Measurements from ENCODE around the gene PARS2.
A peak's percentile ranks its signal among the peaks of the same experiment; 100 is the strongest.

Gene PARS2

DNA sequence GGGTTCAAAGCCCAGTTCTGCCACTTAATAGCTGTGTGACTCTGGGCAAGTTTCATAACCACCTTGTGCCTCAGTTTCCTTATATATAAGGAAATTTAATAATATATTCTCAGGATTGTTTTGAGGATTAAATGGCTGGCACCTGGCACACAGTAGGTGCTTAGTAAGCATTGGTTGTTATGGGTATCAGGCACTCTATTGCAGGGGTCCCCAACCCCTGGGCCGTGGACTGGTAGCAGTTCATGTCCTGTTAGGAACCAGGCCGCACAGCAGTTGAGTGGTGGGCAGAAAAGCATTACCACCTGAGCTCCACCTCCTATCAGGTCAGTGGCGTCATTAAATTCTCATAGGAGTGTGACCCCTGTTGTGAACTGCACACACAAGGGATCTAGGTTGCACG, 18.5 kb downstream of the PARS2 start:
- no peak for TF ChIP-seq ZNF274 (IDR thresholded peaks at IDR 0.05; ENCODE audit: low read depth, low read length)
- no peak overlapping the region for H3K4me3 ChIP-seq (ENCODE audit: low read length)

DNA sequence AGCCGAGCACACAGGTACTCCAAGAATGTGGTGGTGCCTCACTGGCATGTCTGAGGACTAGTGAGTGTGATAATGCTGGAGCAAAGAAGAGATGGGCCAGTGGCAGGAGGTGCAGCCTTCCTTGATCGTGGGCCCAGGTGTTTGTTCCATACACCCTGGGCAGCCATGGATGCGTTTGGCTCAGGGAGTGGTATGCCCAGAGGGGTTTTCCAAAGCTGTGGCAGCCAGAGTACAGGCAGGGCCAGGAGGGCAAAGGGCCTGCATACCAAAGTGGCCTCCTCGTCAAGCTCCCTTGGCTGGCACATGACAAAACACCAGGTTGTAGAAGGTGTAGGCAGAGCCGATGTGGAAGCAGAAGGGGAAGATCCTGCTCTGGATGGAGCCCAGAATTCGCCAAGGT, 19.0 kb downstream of the PARS2 start:
- H3K4me3 ChIP-seq (ENCODE audit: low read length), result no peak overlapping the region
- TF ChIP-seq ZNF274 (IDR thresholded peaks at IDR 0.05; ENCODE audit: low read depth, low read length), result no peak

DNA sequence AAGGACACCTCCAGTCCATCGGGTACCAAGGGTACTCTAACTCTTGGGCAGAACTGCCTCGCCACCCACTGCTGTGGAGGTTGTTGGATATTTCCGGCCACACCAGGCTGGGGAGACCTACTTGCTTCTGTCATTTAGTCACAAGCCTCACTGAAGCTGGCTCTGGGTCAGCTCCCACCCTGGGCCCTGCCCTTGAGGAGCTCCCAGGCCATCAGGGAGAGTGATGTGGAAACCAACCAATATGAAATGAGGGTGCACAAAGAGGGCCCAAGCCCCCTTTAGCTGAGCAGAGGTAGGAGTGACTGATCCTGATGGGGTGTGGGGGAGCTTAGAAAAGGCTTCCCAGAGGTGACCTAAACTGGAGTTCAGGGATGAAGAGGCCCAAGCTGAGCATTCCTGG, 19.6 kb downstream of the PARS2 start:
- no peak overlapping the region for H3K4me3 ChIP-seq (ENCODE audit: low read length)
- TF ChIP-seq ZNF274 (IDR thresholded peaks at IDR 0.05; ENCODE audit: low read depth, low read length), result no peak

DNA sequence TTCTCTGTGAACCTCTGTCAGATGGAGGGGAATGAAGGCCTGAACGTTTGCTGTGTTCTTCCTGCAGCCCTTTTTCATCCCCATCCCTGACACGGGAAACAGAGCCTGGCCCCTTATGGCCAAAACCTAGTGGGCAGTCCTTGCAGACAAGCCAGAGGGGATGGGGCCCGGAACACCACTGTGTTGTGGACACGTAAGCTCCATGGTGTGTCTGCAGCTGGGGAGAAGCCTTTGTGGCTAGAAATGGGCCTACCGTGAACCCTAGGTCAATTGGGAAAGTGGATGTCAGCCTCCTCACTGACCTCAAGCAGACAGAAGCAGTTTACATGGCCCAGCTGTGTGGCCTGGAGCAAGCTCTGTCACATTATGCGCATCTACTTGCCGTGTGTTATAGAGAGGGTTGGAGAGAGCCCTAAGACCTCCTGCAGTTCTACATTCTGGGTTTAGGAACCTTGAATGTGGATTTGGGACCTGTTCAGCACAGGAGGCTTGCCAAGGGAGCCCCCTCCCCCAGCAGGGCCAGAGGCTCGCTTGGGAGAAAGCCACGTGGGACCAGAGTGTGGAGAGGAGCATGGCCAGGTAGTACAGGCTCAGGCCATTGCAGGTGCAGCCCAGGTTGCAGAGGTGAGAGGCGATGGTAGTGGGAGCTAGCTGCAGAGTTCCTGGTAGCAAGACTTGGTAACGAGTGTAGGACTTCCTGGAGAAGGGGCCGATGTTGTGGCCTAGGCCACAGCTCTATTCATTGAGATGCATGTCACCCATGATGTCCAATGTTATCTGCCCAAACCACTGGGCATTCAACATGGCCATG, 20.7 kb downstream of the PARS2 start:
- no peak for TF ChIP-seq ZNF274 (IDR thresholded peaks at IDR 0.05; ENCODE audit: low read depth, low read length)
- H3K4me3 ChIP-seq (ENCODE audit: low read length), result no peak overlapping the region

DNA sequence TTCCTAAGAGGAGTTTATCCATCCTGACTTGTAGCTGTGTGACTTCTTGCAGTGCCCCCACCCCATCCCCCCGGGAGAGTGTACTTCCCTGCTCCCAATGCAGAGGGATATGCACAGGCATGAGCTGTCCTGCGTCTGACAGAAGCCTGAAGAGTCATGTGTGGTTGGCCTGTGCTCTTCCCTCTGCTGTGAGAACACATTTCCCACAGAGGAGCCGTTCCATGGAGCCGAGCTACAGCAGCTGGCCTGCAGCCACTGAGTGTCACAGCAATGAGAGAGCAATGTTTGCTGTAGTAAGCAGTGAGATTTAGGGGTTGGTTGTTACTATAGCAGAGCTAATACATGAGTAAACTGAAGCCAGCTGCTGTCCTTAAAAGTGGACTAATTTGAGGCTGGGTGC, 22.0 kb downstream of the PARS2 start:
- TF ChIP-seq ZNF274 (IDR thresholded peaks at IDR 0.05; ENCODE audit: low read depth, low read length), result no peak
- H3K4me3 ChIP-seq (ENCODE audit: low read length), result no peak overlapping the region

DNA sequence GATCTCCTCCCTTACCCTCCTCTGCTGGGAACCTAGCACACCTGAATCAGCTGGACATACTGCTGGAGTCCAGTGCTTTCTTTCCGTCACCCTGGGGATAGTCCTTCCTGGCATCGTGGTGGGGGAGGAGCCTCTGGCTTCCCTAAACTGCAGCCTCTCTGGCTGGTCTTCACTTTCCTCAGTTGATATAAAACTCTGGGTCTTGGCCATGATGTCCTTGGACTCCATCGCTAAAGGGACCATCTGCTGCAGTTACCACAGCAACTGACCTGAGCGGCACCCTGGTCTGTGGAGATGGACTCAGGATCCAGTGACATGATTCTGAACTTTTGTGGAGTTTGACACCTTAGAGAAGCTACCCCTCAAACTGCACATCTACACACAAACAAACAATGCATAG, 22.8 kb downstream of the PARS2 start:
- H3K4me3 ChIP-seq (ENCODE audit: low read length), result no peak overlapping the region
- TF ChIP-seq ZNF274 (IDR thresholded peaks at IDR 0.05; ENCODE audit: low read depth, low read length), result no peak

DNA sequence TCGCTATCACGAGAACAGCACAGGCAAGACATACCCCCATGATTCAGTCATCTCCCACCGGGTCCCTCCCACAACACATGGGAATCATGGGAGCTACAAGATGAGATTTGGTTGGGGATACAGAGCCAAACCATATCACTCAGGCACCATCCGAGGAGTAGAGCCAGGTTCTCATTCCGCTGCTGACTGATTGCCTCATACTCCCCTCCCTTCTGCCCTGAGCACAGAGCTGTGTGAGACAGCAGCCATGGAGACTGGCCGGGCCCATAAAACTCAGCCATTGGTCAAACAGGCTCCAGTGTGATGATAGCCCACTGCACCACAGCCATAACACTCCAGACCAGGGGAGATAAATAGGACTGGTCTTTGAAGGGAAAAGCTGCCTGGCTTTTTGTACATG, 26.1 kb downstream of the PARS2 start:
- no peak overlapping the region for H3K4me3 ChIP-seq (ENCODE audit: low read length)
- no peak for TF ChIP-seq ZNF274 (IDR thresholded peaks at IDR 0.05; ENCODE audit: low read depth, low read length)

DNA sequence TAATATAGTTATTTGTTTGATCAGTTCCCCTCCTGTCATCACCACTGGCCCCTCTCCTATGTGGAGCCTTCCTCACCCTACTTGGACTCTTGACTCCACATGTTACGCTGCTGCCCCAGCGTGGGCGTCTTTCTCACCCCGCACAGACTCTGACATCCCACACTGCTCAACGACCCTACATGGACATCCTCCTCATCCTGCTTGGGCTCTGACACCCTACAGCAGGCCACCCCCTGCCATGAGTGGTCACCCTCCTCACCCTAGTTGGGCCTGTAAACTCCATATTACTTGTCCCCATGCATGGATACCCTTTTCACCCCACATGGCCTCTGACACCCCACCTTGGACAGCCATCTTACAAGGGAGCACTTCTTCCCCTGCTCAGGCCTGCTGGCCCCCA, 27.6 kb downstream of the PARS2 start:
- H3K4me3 ChIP-seq (ENCODE audit: low read length), result no peak overlapping the region
- no peak for TF ChIP-seq ZNF274 (IDR thresholded peaks at IDR 0.05; ENCODE audit: low read depth, low read length)

DNA sequence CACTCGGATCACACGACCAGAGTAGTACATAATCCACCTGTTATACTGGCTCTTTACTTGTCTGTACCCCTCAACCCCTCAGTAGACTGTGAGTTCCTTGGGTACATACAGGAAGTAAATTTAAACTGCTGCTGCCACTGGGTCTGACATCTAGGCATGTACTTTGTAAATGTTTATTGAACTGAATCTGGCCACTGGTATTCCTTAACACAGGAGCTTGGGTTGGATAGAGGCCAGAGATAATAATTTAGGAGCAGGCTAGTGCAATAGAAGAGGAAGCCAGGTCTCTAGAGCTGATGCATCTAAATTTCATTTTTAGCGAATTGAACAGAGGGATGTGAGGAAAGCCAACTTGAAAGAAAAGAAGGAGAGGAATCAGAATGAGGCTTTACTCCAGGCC, 36.3 kb downstream of the PARS2 start:
- no peak for TF ChIP-seq ZNF274 (IDR thresholded peaks at IDR 0.05; ENCODE audit: low read depth, low read length)
- no peak overlapping the region for H3K4me3 ChIP-seq (ENCODE audit: low read length)

DNA sequence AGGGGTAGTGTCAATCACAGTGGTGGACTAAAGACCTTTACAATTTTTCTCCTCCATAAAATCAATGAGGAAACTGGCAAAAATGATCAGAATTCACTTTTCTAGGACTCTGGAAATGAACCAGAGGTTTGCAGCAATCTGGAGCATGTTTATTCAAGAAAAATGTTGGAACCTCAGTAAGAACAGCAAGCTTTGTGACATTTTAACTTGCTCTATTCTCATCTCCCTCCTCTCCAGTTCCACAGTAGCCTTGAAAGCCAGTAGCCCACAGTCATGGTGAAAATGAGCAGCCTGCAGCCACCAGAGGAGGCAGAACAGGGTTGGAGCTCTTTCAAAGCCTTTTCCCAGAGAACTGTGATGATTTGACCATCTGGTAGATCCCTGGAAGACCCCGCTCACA, 39.6 kb downstream of the PARS2 start:
- TF ChIP-seq ZNF274 (IDR thresholded peaks at IDR 0.05; ENCODE audit: low read depth, low read length), result no peak
- no peak overlapping the region for H3K4me3 ChIP-seq (ENCODE audit: low read length)

DNA sequence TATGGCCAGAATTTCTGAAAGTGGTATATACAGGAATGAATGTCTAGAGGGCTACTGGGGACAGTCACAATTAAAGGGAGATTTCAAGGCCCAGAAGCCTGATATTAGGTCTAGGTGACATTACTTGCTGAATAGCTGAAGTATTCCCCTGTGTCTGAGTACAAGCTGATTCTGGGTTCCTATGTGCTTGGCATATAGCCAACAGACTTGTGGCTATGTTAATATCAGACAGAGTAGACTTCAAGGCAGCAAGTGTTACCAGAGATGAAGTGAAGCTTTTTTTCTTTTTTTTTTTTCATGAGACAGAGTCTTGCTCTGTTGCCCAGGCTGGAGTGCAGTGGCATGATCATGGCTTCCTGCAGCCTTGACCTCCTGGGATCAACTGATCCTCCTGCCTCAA, 40.3 kb downstream of the PARS2 start:
- TF ChIP-seq ZNF274 (IDR thresholded peaks at IDR 0.05; ENCODE audit: low read depth, low read length), result no peak
- no peak overlapping the region for H3K4me3 ChIP-seq (ENCODE audit: low read length)

DNA sequence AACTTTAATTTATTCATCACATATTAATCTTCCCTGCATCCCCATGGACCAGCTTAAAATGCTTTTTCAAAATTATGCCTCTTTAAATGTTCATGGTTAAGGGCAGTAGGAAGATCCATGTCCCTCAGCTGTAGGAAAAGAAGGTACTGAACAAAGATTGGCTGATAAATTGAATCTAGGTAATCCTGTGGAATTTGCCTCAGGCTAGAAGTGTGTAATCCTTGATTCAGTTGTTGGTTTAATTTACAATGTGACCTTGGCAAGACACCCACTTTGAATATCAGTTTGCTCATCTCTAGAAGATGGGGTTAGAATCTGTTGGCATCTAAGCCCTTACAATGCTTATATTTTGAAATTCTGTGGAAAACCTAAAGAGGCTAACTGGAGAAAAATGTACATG, 42.6 kb downstream of the PARS2 start:
- no peak for TF ChIP-seq ZNF274 (IDR thresholded peaks at IDR 0.05; ENCODE audit: low read depth, low read length)

DNA sequence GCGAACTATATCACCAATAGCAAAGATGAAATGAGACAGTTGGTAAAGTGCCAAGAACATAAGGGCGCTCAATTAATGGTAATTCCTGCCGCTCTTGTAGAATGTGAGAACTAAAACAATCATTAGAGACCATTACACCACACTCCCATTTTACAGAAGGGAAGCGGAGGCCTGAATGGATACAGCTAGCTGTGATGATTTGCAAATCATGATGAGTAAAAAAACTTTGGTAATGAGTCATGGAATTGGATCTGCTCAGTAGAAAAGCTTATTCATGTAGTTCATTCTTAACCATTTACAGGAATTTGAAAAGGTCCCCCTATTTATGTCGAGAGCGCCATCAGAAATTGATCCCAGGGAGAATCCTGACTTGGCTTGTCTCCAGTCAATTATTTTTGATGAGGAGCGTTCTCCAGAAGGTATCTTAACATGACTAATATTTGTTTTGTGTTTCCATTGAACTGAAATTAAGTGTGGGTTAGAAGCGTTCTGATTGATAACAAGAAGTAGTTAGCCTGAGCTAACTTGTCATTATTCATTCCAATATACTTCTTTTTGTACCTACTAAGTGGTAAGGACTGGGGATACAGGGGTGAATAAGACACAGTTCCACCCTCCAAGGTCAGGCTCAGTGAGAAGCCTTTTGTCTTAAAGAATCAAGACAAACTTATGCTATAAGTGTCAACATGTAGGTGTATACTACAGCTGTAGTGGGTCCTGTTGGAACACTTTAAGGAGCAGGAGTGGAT, 47.9 kb downstream of the PARS2 start:
- TF ChIP-seq ZNF274 (IDR thresholded peaks at IDR 0.05; ENCODE audit: low read depth, low read length), result no peak
- peak overlapping the region; percentile 99 for H3K4me3 ChIP-seq (ENCODE audit: low read length)

More for the DNA sequence above, 42.6 kb downstream of the PARS2 start:
- no peak overlapping the region for H3K4me3 ChIP-seq (ENCODE audit: low read length)

DNA sequence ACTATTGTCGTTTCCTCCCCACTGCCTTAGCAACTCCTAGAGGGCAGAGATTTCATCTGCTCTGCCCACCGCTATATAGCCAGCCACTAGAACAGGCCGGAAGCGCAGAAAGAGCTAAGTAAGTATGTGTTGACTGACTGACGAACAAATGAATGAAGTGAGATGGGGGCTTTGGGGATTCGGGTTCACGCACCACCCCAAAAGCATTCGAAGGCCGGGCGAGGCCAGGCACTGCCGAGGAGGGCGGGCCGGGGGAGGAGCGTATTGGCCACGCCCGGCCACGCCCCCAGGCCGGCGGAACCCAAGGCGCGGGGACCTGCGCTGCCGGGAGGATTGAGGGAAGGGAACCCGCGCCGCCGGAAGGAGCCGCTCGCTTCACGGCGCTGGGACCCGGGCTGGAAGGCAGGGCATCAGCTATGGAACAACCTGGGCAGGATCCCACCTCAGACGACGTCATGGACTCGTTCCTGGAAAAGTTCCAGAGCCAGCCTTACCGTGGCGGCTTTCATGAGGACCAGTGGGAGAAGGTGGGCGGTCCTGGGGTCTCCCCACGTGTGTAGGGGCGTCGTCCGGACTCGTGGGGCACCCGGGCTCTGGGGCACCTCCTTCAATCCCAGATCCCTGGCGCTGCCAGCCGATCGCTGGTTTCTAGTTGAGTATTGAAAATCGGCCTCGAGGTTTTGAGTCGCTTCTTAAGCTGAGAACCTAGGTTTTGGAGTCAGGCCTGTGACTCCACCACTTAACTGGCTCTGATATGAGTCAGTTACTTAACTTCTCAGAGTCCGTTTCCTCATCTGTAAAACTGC, 48.6 kb downstream of the PARS2 start, which contains the start of gene TTC4:
Gene TTC4 (plus strand): TSS at position 369 of the 806 bp plus-strand sequence. CDS start 48 bp downstream, at position 417.
- no peak for TF ChIP-seq ZNF274 (IDR thresholded peaks at IDR 0.05; ENCODE audit: low read depth, low read length)
- peak within 1 kb of the TSS; percentile 99 for H3K4me3 ChIP-seq (ENCODE audit: low read length)
